Measurements from ENCODE around the gene TMEM95.

Gene TMEM95

DNA sequence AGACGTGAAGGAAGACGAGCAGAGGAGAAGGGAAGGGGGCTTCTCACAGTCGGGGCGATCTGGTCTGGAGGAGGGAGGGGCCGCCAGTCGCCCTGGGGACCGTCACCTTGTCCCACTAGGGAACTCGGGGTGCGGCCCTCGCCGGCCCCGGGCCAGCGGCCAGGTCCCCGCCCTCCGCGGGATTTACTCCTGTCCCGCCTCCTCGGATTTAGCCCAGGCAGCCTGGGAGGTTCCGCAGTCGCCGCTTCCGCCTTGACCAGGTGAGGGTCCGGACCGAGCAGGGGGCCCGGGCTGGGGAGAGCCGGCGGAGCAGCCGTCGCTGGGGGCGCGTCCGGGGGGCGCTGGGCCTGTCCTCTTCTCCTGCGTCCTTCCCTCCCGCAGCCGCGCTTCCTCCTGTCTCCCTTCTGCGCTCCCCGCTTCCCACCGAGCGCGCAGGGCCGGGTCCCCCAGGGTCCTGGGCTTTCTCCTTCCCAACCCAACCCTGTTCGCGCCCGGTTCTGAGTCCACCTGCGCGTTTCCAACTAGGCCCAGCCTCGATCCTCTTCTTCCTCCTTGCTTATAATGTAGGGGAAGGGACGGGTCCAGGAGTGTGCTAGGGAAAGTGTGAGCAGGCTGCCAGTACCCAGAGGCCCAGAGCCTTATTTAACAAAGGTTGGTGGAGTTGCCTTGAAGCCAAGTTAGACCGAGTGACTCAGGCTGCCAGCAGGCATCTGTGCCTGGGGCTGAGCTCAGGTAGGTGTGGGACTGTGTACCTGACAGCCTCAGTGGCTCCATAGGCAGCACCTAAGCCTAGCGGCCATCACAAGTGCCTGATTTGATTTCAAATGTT lies 26.1 kb downstream of the TMEM95 start, which contains the start of gene TNK1:
TSS of gene TNK1 (plus strand) at position 235 of the 829 bp plus-strand sequence. CDS start 1,838 bp downstream, outside the sequence.
- no peak for DNase-seq

DNA sequence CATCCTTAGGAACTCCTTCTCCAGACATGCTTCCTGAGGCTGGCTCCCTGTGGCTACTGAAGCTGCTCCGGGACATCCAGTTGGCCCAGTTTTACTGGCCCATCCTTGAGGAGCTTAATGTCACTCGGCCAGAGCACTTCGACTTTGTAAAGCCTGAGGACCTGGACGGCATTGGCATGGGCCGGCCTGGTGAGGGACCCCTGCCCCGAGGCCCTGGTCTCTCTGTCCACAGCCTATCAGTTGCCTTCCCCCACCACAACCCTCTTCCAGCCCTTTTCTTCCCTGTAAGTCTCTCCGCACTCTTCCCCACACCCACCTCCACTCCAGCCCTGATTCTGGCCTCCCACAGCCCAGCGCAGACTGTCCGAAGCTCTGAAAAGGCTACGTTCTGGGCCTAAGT lies 27.9 kb downstream of the TMEM95 start:
- no peak for DNase-seq

DNA sequence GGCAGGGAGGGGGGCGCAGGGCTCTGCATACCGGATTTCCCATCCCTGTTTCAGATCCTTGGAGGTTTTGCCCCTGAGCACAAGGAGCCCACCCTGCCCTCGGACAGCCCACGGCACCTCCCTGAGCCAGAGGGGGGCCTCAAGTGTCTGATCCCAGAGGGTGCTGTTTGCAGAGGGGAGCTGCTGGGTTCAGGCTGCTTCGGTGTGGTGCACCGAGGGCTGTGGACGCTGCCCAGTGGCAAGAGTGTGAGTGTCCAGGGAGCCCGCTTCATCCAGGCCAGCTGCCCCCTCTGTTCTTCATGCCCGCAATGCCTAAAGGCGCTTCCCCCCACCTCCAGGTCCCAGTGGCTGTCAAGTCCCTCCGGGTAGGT lies 28.4 kb downstream of the TMEM95 start:
- no peak for DNase-seq

DNA sequence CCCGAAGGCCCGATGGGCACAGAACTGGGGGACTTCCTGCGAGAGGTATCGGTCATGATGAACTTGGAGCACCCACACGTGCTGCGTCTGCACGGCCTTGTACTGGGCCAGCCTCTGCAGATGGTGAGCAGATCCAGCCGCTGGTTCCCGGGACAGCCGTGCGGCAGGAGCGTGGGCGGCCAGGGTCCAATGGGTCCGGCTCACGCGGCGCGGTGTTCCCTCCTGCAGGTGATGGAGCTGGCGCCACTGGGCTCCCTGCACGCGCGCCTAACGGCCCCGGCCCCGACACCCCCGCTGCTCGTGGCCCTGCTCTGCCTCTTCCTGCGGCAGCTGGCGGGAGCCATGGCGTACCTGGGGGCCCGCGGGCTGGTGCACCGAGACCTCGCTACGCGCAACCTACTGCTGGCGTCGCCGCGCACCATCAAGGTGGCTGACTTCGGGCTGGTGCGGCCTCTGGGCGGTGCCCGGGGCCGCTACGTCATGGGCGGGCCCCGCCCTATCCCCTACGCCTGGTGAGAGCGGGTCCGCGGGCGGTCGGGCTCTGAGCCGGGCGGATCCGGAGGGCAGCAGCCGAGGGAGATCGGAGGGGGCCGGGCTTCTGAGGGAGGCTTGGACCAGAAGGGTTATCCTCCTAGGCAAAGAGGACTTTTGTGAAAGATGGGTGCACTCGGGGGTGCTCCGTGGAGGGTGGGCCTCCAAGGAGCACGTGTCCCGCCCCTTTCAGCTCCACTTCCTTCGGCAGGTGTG lies 29.0 kb downstream of the TMEM95 start:
- DNase-seq, result peak; percentile 40

DNA sequence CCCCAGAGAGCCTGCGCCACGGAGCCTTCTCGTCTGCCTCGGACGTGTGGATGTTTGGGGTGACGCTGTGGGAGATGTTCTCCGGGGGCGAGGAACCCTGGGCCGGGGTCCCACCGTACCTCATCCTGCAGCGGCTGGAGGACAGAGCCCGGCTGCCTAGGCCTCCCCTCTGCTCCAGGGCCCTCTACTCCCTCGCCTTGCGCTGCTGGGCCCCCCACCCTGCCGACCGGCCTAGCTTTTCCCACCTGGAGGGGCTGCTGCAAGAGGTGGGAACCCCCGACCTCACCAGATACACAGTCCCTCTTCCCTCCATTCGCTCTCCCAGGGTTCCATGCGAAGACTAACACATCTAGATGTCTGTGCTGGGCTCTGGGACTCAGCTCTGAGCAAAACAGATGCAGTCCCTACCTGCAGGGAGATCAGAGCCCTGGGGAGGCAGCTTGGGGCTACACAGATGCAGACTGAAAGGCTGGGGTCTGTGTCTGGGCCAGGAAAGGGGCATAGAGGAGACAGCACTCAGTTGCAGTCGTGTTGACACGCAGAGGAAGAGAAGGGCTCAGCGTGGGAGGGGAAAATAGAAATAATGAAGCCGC lies 29.6 kb downstream of the TMEM95 start:
- DNase-seq, result no peak

DNA sequence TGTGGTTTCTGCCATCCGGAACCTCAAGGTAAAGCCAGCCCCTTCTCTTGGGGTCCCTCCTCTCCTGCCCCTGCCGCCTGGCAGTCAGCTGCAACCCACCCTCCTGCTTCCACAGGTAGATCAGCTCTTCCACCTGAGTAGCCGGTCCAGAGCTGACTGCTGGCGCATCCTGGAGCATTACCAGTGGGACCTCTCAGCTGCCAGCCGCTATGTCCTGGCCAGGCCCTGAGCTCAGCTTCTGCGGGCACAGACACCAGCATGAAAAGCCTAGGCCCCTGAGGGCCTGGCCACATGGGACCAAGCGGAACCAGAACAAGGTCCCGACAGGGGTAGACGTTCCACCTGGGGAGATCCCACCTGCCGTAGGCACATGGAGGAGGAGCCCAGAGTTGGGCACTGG lies 33.9 kb downstream of the TMEM95 start:
- DNase-seq, result no peak

DNA sequence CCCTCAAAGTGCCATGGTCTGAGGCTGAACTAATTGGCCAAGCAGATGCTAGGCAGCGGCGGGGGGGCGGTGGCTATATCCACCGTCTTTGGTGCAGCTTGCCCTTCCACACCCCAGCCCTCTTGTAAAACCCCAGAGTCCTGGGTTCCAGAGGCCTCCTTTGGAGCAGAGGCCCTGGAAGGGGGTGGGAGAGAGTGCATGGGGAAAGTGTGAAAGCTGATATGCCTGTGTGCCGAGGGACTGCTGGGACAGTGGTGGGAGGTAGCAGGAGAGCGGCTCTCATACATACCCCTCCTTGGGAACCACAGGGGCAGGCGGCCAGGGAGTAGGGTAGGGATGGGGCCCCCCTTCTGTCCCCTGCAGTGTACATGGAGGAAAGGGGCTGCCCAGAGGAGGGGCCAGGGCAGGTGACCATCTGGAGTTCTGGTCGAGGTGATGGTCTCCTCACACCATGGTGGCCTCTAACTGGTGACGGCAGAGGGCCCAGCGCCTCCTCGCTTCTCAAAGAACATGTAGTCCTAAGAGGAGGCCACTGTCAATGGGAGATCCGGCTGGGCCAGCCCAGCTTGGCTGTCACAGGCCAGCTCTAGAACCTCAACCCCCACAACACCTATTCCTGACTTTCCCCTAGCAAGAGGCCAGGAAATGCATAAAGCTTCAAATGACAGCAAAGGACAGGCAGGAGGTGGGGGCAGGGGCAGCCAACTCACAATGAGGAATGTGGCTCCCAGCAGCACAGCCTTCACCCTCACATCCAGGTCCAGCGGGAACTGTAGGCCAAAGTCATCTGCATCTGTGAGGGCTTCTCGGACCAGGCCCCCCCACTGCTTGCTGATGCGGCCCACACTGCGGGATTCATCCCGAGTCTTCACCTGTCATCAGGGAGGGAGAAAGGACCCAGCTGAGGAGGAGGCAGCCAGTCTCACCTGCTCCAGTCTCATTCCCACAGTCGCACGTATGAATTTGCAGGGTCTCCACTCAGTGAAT lies 35.3 kb downstream of the TMEM95 start:
- no peak for DNase-seq

DNA sequence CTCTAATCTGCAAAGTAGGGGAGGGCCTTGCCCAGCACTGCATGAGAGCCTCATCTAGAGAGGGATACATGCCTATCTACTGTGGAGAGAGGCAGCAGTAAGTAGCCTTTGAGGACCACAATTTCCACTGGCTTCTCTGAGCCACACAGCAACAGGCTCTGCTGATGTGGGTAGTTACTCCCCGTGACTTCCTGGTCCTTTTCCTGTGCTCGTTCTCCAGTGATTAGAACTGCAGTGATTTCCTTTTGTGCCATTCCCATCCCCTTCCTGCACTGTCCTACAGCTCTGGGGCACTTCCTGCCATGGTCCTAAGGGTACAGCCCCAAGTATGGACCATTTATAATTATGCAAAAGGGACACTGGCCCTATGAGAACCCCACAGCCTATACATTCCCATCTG lies 36.4 kb downstream of the TMEM95 start:
- DNase-seq, result no peak

DNA sequence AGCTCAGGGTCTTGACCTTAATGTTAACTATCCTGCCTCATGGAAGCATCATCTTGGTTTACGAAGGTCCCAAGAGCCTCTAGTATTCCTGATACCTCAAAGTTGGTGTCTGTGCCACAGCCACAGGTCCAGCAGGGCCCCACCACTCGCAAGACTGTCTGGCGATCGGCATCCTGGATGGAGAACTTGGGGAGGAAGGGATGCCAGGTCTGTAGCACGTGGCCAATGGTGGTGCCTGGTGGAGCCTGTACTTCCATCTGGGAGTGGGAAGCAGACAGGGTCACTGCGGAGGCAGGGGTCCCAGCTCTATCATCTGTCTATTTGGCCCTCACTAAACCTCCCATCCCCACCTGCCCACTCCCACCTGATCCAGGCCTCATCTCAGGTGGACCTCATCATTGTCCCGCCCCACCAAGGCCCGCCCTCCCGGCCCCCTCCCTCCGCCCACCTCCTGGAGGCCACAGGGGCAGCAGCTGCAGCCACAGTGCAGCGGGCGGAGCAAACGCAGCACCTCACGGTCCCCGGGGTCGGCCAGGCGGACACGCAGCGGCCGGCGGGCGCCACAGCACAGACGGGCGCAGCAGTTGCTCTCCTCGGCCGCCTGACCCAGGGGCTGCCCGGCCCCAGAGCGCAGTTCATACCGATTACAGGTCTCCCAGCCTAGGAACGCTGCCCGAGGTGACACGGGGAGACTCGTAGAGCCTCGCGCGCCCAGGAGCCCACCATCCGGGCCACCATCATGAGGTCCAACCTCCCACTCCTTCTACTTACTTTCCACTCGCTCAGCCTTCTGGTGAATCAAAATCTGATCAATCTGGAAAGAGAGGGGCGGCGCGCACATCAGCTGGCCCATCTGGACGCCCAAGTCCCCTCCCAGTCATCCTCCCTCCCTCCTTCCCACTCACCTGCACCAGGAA lies 38.0 kb downstream of the TMEM95 start:
- no peak for DNase-seq

DNA sequence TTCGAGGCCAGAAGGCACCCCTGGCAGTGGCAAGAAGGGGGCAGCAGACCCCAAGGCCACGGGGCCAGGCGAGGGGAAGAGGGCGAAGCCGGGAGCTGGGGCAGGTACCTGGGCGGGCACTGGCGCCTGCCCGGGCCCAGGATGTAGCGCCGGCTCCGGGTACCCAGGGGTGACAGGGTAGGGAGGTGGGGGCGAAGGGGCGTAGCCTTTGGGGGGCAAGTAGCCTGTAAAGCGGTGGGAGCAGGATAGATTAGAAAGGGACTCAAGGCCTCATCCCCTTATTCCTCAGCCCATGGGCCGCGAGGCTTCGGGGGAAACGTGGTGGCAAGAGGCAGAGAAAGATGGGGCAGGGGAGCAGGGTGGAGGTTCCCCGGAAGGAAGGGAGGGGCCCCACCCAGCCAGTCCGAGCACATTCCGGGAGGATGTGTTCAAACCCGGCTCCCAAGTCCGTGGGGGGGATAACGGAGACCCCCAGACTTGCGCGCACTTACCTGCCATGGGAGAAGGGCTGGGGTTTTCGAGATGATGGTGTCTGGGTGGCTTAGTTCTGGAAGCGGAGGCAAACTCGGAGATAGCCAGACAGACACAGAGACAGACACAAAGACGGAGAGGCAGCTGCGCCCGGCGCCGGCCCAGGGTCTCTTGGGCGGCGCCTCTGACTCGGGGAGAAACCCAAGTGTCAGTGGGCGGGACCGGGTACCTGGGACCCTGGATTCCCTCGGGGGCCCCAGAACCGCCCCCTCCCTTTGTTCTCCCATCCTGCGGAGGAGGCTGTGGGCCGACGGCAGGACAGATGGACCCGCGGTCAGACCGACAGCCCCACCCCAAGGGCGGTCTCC lies 38.9 kb downstream of the TMEM95 start:
- no peak for DNase-seq

DNA sequence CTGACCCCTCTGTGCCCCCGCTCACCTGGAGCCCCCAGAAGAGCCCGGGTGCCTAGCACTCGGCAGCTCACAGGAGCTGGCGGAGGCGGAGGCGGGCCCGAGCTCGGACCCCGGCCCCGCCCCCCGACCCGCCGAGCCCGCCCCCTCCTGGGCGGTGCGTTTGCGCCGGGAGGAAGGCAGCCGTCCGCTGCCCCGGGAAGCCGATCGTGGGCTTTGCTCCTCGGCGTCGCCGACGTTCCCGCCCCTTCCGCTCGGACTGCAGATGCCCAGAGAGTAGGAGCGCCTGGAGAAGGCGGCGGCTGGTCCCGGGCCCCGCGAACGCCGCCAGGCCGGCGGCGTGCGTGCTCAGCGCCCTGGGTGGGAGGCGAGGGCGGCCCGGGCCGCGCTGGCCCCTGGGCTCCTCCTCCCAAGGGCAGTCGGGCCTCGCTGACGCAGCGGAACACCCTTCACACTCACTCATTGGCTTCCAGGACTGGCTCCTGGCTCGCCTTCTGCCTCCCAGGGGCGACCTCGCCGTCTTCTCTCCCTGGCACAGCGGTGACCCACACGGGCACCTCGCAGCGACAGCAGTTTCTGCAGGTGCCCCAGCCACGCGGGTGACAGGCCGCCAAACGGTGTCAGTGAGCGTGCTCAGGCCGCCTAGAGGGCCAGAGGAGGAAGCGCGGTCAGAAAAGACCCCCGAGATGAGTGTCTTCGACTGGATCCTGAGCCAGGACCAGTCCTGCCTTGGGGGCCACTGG lies 39.7 kb downstream of the TMEM95 start, which contains the start of gene PLSCR3:
TSS of gene PLSCR3 (minus strand) at position 74 of the 740 bp plus-strand sequence. CDS start 415 bp downstream, outside the sequence.
- peak; percentile 89 for DNase-seq

DNA sequence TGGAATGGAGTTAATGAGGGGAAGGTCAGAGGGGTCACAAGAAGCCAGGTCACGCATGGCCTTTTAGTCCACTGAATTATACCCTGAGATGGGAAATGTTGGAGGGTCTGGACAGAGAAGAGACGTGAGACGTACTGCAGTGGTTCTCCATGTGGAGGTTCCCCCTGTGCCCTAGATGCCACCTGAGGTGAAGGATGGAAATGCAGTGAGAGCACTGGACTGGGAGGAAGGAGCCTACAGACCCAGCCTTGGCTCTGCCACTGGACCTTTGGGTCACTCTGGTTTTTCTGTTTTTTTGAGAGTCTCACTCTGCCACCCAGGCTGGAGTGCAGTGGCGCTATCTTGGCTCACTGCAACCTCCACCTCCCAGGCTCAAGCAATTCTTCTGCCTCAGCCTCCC lies 41.2 kb downstream of the TMEM95 start:
- DNase-seq, result no peak

DNA sequence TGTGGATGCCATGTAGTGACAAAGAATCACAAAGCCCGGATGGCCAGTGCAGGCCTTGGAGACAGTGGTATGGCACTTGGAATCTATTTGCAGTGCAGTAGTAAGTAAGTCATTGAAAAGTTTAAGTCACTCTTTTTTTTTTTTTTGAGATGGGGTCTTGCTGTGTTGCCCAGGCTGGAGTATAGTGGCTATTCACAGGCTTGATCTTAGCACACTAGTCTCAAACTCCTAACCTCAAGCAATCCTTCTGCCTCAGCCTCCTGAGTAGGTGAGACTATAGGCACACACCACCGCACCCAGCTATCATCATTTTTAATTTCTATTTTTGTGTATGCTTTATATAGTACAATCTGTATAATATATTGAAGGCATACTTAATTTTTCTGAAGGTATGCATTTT lies 43.7 kb downstream of the TMEM95 start:
- DNase-seq, result no peak

DNA sequence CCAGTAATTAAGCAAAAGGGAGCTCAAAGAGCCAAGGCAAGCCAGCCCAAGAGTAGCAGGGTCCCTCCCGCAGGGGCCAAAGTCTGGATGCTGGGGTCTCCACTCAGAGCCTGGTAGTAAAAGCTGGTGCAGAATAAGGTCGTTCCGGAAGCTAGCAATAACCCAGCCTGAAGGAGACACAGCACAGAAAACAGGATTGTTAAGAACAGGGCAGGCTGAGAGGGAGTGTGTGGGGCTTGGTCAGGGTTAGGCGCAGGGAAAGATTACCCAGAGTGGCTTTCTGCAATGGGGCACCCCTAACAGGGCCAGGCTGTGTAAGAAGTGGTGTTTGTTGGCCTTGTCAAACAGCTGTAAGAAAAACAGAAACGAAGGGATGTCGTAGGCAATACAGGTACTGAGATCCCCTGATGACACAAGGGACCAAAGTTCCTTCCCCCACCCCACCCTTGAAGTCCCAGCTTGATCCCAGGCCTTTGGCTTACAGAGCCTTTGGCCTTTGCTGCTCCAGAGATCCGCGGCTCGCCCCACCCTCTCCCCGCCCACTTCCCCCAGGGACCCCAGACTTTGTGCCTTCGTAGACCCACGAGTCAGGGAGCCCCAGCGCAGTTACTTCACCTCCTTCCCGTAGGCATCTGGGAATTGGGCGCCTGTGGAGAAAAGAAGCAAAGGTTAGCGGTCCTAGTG lies 48.2 kb downstream of the TMEM95 start:
- DNase-seq, result no peak

DNA sequence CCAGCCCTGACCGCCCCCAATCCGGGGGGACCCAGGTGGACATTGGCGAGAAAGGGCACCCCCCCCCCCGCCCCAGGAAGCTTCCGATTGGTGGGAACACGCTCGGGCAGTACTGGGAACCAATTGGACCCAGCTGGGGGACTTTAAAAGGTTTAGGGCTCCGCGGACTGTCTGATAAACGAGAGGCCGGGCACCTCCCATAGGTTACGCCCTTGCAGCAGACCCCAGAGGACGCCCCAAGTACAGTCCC lies 48.7 kb downstream of the TMEM95 start:
- DNase-seq, result no peak

DNA sequence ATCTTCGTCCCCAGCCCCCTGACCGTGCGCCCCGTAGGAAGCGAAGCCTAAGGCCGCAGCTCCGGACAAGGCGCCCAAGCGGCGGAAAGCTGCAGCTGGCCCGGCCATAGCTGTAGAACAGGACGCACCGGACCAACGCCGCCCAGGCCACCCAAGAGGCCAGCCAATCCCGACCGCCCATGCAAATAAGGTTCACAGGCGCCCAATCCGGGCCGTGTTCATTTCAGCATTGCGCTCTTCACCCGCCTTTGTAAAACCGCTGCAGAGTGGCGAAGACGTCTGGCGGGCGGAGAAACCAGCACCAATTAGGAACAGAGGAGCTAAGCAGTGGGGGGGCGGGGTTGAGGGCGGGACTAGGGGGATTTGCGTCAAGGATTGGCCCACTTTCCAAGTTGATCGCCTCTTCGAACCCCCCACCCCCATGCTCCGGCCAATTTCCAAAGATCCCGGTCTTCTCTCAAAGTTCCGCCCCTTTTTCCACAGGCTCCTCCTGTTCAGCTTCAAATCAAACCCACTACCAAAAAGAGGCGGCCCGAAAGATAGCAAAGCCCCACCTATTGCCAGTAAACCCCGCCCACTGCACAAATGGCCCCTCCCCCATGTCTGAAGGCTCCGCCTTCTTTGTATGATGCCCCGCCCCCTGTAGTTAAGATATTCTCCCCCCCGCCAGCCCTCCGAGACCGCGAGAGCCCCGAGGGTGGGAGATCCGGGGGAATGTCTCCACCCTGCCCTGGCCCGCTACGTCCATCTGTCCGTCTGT lies 49.2 kb downstream of the TMEM95 start, which contains the start of gene TMEM256:
TSS of gene TMEM256 (minus strand) at position 121 of the 760 bp plus-strand sequence. CDS start at position 108, 13 bp downstream.
- DNase-seq, result peak; percentile 100

DNA sequence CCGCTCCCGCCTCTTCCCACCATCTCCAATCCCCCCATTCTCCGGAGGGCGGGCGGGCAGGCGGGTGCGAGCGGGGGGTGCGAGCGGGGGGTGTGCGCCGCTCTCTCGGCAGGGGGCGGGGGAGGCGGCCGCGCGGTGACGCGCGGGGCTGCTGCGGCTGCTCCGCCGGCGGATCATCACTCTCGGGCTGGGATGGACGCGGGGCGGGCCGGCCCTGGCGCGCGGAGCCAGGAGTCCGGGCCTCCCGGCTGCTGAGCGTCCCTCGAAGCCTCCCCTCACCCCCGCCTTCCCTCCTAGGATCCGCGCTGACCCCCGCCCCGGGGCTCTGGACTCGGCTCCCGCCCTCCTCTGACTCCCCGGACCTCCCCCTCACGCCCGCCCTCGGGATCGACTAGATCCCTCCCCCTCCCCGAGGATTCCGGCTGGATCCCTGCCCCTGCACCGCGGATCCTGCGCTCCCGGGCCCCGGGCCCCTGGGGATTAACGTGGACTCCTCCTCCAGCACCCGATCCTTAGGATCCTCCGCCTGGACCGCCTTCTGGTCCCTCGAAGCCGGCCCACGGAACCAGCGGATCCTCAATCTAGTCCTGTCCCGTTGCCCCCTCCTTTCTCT lies 49.9 kb downstream of the TMEM95 start:
- peak; percentile 31 for DNase-seq
